DLD1 (cell line): ENCODE measurements around the gene SLC6A7.

Experiments
- in situ Hi-C: cut with HindIII; loops from 2 replicates; pipeline ENCODE4 v1.10.0; 2017; ENCODE audit warnings: low sequenced_read_pairs

The SLC6A7 gene

GRCh38 chr5:150172145-150172544 is 17.7 kb upstream of the SLC6A7 start:
- in situ Hi-C loops, result no loop called here

DNA sequence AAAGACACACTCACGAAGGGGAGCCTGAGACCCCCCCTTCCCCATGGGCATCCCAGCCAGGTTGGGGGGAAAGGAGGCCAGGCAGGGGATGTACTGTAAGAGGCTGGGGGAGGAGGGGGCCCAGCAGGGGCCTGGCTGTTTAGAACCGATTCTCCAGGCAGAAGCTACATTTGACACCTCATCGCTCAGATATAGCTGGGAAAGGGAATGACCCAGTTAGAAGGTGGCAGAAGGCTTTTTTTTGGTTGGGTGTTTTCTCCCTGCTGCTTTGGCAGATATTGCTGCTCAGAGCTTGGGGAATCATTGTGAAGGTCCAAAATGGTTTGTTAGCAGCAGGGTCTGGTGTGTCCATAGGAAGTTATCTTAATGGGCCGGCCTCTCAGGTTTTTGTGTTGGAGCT is 17.3 kb upstream of the SLC6A7 start:
- in situ Hi-C loops, result no loop called here

DNA sequence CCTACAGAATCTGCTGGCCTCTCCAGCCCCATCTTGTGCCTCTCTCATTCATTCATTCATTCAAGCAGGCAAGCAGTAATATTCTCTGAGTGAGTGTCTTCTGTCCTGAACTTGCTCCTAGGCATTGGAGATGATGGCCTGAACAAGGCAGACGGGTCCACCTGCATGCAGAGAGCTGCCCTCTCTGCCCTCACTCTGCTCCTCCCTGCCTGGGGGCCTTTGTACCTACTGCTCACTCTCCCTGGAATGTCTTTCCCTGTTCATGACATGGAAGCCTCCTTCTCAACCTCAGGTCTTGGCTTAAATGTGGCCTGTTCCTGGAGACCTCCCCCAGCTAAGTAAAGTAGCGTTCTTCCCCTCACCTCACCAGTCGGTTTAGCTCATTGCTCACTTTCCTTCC is 16.7 kb upstream of the SLC6A7 start:
- in situ Hi-C loops, result no loop called here

DNA sequence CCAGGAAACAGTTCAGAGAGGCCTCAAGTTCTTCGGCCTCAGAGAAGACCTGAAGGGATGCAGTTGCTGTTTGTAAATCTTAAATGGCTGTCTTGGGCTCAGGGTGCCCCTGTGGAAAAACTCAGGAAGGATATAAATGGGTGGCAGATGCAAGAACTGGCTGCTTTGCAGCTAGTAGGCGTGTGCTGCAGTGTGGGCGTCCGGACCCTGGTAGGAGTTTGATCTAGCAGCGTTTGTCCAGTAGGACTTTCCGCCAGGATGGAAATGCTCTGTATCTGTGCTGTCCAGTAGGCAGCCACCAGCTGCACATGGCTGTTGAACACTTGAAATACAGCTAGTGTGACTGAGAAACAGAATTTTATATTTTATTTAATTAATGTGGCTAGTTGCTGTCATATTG is 15.6 kb upstream of the SLC6A7 start:
- in situ Hi-C loops, result no loop called here

DNA sequence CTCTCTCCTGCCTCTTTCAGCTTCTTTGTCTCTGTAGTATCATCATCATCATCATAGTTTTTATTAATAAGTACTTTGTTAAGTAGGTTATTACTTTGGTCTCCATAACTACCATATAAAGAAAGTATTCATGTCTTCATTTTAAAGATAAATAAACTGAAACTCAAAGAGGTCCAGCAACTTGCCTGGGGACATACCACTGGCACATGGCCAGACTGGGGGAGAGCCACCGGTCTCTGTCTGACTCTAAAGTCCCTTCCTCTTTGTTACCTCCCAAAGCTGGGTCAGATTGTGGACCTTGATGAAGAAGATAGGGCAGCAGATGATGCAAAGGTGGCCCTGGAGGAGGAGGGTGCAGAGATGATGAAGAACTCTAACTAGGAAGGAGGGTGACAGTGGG is 14.8 kb upstream of the SLC6A7 start:
- in situ Hi-C loops, result no loop called here

DNA sequence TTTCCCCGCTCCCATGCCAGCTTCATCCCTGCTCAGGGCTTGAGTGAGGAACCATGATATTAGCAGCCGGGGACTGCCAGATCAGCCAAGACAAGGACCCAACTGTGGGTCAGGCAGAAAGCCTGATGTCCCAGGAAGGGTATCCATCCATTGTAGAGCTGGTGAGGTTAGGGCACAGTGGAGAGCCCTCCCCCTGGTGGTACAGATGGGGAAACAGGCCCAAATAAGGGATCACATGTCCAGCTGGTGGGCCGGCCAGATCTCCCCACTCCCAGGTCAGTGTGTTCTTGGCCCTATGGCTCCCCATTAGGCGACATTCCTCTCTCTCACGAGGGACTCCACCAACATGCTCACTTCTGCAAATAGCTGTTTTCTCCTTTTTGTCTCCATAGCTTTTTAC is 14.3 kb upstream of the SLC6A7 start:
- in situ Hi-C loops, result no loop called here

DNA sequence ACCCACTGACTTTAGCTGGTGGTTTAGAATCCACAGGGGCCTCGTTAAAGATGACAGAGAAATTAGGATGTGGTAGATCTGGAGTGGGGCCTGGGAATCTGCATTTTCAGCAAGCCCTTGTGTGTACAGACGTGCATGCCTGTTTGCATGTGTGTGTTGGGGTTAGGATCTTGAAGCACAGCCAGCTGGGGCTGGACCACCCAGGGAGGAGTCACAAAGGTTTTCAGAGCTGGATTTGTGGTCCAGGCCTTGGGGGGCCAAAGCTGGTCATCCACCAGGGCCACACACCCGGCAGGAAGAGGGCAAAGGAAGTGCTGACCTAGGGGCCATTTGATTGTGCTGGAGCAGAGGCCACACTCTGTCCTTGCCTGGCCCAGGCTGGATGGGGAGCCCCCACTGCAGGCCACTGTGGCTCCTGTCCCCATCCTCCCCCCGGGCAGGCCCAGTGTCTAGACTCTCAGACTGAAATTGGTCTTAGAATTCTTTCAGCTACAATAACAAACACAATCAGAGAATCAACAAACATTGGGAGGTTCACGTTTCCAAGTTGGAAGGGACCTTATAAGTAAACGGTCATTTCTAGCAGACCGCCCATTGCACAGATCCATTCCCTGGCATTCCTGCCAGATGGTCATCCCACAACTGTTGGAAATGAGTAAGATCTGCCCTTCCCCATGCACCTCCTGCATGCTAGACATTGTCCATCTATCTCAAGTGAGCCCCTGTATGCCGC is 13.0 kb upstream of the SLC6A7 start:
- in situ Hi-C loops, result no loop called here

- in situ Hi-C loops, result no loop called here
Observed at GRCh38 chr5:150177721-150178120, 12.1 kb upstream of the SLC6A7 start.

DNA sequence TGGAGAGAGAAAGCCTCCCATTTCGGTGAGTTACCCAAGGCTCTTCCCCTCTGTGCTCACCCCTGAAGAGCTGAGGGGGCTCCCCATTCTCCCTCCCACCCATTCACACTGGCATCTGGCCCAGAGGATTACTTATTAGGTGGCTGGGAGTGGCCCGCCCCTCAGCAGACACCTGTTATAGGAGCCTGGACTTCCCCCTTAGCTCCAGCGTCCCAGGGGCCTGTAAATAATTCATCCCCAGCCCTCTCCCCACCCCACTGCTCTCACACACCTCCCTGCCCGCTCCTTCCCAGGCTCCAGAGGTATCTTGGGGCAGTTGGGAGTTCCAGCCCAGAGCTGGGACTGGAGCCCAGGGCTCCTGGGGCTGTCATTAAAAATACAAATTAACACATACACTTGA is 11.6 kb upstream of the SLC6A7 start:
- in situ Hi-C loops, result no loop called here

GRCh38 chr5:150179019-150179620 is 10.7 kb upstream of the SLC6A7 start:
- in situ Hi-C loops, result no loop called here

GRCh38 chr5:150180241-150181026 is 9.4 kb upstream of the SLC6A7 start:
- in situ Hi-C loops, result no loop called here

DNA sequence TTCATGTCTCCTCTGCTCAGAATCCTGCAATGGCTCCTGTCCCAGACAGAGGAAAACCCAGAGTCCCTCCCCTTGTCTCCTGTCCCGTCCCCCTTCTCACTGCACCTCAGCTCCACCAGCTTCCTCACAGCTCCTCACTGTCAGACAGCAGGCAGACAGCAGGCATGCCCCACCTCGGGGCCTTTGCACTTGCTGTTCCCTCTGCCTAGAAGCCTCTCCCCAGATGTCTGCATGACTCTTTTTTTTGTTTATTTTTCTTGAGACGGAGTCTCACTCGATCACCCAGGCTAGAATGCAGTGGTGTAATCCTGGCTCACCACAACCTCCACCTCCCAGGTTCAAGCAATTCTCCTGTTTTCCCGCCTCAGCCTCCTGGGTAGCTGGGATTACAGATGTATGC is 8.8 kb upstream of the SLC6A7 start:
- in situ Hi-C loops, result no loop called here

DNA sequence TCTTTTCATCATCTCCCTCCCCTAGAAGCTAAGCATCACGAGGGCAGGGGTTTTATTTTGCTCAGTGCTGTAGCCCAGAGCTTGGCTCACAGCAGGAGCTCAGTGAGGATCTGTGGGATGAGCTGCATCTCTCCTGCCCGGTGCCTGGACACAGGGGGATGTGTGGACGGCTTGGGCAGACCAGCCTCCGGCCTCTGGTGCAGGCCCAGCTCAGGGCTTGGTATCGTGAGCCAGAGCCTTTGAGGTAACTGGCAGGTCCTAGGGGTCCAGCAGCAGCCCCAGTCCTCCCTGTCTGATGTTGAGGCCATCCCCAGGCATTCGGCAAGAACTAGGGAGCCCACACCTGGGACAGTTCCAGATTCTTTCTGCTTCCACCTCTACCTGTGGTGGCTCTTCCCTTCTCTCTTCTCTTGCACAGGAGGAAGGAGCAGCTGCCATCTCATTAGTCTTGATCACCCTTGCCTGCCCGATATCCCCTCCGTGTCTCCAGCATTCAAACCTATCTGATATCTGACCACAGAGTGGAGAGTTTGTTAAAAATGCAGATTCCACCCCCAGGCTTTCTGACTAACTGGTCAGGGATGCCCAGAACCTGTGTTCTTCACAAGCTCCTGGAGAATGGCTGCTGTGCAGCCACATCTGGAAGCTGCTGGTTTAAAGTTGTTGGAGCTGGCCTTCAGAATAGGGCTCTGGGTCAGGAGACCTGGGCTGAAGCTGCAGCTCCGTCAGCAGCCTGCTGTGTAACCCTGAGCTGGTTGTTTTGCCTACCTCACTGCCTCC is 7.9 kb upstream of the SLC6A7 start:
- in situ Hi-C loops, result no loop called here

DNA sequence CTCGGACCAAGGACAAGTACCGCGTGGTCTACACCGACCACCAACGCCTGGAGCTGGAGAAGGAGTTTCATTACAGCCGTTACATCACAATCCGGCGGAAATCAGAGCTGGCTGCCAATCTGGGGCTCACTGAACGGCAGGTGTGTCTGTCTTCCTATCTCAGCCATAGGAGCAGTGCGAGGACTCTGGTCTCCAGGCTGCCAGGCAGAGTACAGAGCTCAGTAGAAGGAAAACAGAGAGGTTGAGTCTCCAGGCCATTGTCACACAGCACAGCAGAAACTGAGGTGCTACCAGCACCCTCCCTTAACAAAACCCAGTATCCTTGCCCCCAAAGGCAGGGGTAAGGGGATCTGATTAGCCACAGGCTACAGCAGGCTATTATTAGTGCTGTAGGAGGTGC is 7.1 kb upstream of the SLC6A7 start:
- in situ Hi-C loops, result no loop called here

DNA sequence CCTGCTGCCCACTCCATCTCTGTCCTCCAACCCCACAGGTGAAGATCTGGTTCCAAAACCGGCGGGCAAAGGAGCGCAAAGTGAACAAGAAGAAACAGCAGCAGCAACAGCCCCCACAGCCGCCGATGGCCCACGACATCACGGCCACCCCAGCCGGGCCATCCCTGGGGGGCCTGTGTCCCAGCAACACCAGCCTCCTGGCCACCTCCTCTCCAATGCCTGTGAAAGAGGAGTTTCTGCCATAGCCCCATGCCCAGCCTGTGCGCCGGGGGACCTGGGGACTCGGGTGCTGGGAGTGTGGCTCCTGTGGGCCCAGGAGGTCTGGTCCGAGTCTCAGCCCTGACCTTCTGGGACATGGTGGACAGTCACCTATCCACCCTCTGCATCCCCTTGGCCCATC is 6.4 kb upstream of the SLC6A7 start:
- in situ Hi-C loops, result no loop called here

GRCh38 chr5:150184006-150184405 is 5.9 kb upstream of the SLC6A7 start:
- in situ Hi-C loops, result no loop called here

DNA sequence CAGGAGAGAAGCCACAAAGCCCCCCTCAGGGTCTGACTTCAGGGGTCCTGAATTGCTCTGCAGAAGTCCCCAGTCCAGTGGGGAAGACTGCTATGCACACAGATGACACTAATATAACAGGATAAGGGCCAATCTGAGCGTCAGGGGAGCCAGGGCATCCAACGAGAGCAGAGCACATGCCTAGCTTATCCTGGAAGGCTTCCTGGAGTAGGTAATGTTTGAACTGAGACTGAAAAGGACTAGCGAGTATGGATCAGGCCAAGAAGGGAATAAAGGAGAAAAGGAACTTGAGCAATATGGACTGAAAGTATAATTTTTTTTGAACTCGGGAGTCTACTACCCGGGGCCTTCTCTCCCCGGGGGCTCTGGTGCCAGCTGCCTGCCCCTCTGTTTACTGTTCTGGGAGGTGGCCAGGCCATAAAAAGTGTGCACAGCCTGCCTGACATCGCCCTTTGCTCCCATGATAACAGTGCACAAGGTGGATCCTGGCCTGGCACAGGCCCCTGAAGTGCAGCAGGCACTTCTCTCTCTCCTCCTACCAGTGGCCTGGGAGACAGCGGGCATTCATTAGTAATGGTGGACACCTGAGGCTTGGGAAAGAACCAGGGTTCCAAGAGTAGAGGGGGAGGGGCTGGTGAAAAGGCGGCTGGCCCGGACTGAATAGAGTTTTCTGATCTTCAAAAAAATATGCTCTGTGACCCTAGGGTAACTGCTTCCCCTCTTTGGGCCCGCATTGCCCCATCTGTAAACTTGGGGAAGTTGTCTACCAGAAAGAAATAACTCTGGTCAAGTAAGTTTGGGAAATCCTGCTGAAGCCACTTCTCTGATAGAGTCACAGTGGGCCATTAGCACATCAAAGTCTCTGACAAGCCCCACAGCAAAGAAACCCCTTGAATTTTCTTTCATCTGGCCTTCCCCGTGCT is 4.6 kb upstream of the SLC6A7 start:
- in situ Hi-C loops, result no loop called here

GRCh38 chr5:150186137-150186536 is 3.7 kb upstream of the SLC6A7 start:
- in situ Hi-C loops, result no loop called here

- in situ Hi-C loops, result no loop called here
Observed at GRCh38 chr5:150186897-150187296, 3.0 kb upstream of the SLC6A7 start.

GRCh38 chr5:150188146-150188842 is 1.6 kb upstream of the SLC6A7 start:
- in situ Hi-C loops, result no loop called here
